ENCODE data around the gene COQ4.
A peak's percentile ranks its signal among the peaks of the same experiment; 100 is the strongest.

The COQ4 gene

GRCh38 chr9:128342971-128343680 is 20.5 kb downstream of the COQ4 start:
- no peak for DNase-seq

GRCh38 chr9:128343855-128344254 is 21.2 kb downstream of the COQ4 start:
- DNase-seq, result no peak

DNA sequence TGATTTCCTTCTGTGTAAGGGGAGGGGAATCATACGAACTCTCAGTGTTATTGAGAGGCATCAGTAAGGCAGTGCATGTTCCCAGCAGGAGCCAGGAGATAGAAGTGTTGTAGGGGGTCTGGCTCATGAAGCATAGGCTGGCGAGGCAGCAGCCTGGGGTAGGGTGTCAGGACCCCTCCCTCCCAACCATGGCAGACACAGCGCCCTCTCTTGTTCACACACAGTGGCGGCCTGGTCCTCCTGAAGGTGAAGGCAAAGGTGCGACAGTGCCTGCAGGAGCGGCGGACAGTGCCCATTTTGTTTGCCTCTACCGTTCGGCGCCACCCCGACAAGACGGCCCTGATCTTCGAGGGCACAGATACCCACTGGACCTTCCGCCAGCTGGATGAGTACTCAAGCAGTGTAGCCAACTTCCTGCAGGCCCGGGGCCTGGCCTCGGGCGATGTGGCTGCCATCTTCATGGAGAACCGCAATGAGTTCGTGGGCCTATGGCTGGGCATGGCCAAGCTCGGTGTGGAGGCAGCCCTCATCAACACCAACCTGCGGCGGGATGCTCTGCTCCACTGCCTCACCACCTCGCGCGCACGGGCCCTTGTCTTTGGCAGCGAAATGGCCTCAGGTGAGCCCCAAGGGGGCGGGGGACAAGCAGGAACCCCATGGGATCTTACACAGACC is 22.4 kb downstream of the COQ4 start:
- no peak for DNase-seq

GRCh38 chr9:128349125-128349524 is 26.5 kb downstream of the COQ4 start:
- no peak for DNase-seq

- no peak for DNase-seq
Observed at GRCh38 chr9:128349772-128350171, 27.1 kb downstream of the COQ4 start.

DNA sequence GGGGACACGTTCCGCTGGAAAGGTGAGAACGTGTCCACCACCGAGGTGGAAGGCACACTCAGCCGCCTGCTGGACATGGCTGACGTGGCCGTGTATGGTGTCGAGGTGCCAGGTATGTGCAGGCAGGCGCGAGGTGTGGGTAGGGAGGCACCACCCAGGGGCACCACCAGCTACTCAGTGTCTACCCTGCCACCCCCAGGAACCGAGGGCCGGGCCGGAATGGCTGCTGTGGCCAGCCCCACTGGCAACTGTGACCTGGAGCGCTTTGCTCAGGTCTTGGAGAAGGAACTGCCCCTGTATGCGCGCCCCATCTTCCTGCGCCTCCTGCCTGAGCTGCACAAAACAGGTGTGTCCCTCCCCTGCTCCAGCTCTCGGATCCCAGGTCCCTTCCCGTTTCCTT is 32.8 kb downstream of the COQ4 start:
- DNase-seq, result no peak

DNA sequence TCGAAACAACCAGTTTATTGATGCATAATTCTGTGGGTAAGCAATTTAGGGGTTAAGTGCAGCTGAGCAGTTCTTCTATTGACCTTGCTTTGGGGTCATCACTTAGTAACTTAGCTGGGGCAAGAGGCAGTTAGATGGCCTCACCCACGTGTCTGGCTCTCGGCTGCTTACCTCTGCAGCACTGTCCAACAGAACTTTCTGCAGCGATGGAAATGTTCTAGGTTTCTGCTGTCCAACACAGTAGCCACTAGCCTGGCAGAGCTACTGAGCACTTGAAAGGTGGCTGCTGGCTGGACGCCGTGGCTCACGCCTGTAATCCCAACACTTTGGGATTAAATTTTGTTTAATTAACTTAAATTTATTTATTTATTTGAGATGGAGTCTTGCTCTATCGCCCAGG is 35.5 kb downstream of the COQ4 start:
- DNase-seq, result no peak

GRCh38 chr9:128358861-128359260 is 36.2 kb downstream of the COQ4 start:
- DNase-seq, result no peak

- DNase-seq, result no peak
Observed at GRCh38 chr9:128360826-128361225, 38.2 kb downstream of the COQ4 start.

DNA sequence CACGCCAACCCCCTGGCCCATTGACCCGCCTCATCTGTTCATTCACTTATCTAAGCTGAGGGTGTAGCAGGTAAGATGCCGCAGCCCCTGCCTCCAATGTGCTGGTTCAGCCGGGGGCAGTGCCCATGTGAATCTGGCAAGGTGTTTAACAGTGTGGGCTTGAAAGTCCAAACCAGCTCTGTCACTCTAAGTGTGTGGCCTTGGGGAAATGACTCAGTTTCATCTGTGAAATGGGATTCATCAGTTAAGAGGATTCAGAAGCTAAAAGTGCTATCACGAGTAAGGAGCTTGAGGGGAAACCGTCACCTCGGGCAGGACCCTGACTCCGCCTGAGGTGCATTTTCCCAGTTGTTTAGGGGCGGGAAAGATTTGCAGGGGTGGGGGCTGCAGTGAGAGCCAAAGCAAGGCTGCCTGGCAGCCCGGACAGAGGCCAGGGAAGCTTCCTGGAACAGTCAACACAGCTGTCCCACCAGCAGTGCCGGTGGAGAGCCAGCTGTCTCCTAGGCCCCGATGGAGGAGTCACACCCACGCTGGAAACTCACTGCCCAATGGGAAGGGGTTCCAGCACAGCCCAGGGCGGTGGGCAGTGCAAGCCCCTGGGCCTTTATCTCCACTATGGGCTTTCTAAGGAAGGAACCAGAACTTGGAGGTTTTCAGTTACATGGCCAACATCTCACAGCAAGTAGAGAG is 38.8 kb downstream of the COQ4 start:
- DNase-seq, result no peak

DNA sequence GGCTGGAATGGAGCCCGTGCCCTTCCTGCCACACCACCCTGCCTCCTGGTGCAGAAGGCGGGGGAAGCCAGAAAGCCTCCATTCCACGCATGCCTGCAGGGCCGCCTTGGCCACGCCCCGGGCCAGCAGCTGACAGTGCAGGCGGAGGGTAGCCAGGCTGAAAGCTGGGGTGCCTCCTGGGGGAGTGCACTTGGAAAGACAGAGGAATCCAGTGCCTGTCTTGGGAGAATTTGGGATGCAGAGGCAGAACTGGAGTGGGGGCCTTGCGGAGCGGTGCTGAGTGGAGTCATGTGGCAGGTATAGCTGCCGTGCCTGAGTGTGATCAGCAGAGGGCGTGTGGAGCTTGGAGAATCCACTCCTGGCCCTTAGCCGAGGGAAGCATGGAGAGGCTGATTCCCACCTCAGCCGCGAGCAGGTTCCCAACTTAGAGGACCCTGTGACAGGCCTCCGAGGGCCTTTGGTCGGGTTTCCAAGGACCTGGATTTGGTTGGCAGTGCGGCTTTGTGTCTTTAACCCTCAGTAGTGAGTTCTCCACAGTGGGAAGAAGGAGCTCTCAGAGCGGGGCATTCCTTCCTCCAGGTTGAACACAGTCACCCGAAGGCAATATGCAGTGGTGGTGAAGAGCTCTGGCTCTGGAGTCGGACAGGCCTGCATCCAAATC is 39.5 kb downstream of the COQ4 start:
- DNase-seq, result peak; percentile 94

- no peak for DNase-seq
Observed at GRCh38 chr9:128362774-128363173, 40.1 kb downstream of the COQ4 start.

DNA sequence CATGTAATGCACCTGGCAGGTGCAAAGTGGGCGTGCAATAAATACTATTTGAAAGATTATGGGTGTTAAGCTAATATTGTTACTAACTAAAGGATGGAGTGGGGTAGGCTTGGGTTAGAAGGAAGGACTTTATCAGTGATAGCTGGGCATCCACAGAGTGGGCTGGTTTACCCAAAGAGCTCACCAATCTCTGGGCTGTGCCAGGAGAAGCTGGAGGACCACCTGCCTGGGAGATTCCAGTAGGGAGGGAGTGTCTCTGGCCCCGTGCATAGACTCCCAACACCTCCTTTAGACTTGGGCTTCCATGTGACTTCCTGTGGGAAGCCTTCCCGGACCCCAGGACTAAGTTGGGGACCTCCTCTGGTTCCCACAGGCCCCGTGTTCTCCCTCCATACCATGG is 42.9 kb downstream of the COQ4 start:
- no peak for DNase-seq

DNA sequence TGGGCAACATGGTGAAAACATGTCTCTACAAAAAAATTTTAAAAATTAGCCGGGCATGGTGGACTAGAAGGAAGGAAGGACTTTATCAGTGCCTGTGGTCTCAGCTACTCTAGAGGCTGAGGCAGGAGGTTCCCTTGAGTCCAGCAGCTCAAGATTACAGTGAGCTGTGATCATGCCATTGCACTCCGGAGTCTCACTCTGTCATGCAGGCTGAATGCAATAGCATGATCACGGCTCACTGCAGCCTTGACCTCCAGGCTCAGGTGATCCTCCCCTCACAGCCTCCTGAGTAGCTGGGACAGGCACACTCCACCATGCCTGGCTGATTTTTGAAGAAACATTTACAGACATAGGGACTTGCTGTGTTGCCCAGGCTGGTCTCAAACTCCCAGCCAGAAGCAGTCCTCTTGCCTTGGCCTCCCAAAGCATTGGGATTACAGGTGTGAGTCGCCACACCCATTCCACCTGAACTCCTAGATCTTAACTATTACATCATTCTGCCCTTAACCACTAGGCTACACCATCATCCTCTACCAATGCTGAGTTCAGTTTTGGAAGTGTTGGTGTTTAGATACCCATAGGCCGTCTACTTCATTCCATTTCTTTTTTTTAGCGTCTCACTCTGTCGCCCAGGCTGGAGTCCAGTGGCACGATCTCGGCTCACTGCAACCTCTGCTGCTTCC is 46.5 kb downstream of the COQ4 start:
- no peak for DNase-seq

DNA sequence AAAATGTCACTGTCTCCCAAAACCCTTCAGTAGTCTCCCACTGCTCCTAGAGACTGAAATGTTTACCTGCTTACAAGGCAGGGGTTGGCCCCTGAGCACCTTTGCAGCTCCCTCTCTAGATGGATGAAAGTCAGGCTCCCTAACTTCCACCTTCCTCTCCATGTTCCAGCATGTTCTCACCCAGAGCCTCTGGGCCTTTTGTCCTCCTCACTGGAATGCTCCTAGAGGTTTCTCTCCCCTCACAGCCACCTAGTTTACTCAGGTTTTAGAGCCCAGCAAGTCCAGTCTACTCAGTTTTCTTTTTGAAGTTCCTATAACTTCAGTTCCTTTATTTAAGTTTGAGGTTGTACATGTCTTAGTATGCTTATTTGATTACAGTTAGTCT is 47.7 kb downstream of the COQ4 start:
- DNase-seq, result no peak

- DNase-seq, result peak; percentile 97
Observed at GRCh38 chr9:128370752-128371629, 48.4 kb downstream of the COQ4 start, which contains the start of gene URM1. Gene URM1 (plus strand): TSS chr9:128371374. CDS start chr9:128371381, 7 bp downstream.

DNA sequence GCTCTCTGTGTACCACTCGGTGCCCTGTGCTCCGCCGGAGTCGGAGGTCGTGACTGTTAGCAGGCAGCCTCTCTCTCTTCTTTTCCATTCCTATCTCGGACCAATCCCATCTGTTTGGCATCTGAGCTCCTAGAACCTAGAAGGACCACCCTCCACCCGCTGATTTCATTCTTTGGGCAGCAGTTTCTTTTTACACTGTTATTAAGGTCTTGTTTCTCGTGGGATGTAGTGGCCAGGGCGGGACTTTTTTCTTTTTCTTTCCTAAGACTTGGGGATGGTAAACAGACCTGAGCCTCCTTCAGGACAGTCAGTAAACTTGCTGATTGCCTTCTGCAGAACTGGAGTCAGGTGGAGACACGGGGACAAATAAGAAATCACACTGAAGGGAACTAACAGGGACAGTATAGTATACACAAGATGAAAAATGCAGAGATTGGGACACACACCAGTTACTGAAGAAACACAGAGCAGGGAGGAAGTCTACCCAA is 49.0 kb downstream of the COQ4 start:
- no peak for DNase-seq

GRCh38 chr9:128372188-128372641 is 49.6 kb downstream of the COQ4 start:
- DNase-seq, result no peak

DNA sequence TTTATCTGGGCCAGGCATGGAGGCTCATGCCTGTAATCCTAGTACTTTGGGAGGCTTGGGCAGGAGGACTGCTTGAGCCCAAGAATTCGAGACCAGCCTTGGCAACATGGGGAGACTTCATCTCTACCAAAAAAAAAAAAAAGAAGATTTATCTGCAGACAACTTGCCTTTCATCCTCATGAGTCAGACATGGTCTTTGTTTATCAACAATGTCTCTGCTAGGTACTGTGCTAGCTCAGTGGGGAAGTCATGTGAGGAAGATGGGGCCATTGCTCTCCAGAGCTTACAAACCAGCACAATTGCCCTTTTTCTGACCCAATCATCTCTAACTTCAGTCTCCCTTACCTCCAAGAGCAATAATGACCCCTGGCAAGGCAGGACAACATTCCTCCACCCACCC is 50.1 kb downstream of the COQ4 start:
- DNase-seq, result no peak

DNA sequence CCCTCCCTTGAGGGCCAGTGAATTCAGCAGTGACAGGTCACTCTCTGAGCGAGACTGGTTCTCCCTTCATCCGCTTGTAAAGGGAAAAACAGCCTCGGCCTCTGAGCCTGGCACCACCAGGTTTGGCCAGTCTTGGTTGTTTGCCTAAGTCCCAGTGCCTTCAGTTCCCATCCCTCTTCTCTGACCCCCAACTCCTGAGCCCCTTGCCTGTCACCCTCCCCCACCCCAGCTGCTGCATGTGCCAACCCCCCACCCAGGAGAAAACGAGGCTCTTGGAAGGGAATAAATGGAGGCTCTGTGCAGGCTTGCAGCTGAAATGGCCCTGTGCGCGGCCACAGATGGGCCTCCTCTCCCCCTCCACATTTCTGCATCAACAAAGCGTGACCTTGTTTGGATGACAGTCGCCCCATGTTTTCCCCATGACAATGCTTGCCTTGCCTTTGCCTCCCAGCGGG is 51.6 kb downstream of the COQ4 start:
- no peak for DNase-seq

GRCh38 chr9:128375865-128376264 is 53.2 kb downstream of the COQ4 start:
- DNase-seq, result no peak

- peak; percentile 13 for DNase-seq
Observed at GRCh38 chr9:128382261-128382660, 59.6 kb downstream of the COQ4 start.
